ENCODE data around the gene PTPRG.

The PTPRG gene

GRCh38 chr3:62149962-62150361 lies 588.6 kb downstream of the PTPRG start:
- DNase-seq (ENCODE audit: low read depth in 2 of 2): no peak

DNA sequence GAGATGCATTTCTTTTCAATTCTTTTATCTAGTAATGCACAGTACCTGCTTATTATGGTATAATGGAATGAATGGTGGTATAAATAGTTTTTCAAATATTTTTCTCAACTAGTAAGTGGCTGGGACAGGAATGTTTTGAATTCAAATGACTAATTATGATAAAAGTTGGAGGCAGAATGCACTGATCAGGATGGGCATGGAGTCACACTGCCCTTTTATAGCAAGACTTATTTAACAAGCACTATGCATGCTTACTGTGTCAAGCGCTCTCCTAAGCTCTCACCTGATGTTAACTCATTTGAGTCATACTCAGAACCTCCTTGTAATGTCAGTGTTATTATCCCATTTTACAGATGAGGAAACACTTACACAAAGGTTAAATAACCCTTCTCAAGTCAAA lies 590.2 kb downstream of the PTPRG start:
- DNase-seq (ENCODE audit: low read depth in 2 of 2): no peak

- no peak for DNase-seq (ENCODE audit: low read depth in 2 of 2)
These were observed 591.9 kb downstream of the PTPRG start for GRCh38 chr3:62153231-62153630.

DNA sequence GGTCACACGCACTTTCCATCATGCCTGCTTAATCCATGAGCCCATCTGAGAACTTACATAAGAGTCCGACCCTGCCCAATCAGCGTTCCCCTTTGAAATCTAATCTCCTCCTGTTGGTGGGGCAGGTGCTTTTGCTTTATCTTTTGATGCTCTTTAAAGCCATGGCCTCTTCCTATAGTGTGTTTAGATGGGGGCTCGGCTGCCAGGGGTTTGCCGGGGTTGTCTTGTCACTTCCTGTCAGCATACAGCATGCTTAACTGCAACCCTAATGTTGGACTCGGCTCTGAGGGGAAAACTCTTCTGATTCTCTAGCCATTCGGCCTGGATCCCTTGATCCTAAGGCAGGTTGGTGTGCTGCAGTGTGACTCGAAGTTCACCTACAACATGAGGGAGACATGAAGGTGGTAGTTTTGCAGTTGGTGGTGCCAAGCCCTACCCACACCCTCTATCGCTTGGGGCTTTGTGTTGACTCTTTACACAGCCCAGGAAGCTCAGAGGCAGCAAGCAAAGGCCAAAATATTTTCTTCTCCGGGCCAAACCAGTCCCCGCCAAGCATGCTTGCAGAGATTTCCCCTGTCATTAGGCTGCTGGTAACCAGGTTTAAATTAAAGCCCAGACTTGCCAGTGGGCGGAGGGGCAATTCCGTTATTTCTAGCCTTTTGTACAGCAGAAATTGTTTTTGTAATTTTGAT lies 593.2 kb downstream of the PTPRG start:
- no peak for DNase-seq (ENCODE audit: low read depth in 2 of 2)

DNA sequence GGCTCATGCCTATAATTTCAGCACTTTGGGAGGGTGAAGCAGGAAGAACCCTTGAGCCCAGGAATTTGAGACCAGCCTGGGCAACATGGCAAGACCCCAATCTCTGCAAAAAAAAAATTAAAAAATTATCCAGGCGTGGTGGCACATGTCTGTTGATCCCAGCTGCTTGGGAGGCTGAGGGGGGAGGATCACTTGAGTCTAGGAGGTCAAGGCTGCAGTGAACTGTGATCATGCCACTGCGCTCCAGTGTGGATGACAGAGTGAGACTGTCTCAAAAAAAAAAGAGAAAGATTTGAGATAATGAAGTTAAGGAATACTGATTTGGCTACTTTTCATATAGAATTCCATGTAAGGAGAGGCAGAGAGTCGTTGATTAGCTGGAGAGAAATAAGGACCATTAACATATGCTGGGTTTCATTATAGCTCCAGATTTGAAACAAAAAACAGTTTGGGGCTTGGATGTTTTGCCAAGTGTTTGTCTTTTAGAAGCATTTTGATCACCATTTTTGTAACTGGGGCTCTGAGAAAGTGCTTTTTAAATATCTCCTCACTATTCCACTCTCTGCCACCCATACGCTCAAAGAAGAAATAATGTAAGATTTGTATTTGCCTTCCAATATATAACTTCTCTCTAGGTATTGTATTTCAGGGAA lies 597.8 kb downstream of the PTPRG start:
- no peak for DNase-seq (ENCODE audit: low read depth in 2 of 2)

- DNase-seq (ENCODE audit: low read depth in 2 of 2): no peak
These were observed 598.3 kb downstream of the PTPRG start for GRCh38 chr3:62159709-62160092.

DNA sequence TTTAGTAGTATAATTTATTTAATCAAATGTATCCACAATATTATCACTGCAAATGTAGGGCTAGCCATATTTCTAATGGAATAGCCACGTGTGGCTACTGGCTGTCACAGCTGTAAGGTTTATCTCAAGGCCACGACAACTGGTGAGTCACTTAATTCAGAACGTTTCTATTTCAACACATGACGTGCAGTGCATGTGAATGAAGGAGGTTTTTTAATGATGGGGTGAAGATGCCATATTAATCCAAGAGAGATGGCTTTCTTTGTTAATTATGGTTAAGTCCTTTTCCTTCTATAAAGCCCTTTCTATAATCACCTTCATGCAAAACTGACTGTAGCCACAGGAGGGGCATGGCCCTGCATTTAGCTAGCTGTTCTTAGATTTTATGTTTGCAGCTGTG lies 600.0 kb downstream of the PTPRG start:
- DNase-seq (ENCODE audit: low read depth in 2 of 2): no peak

DNA sequence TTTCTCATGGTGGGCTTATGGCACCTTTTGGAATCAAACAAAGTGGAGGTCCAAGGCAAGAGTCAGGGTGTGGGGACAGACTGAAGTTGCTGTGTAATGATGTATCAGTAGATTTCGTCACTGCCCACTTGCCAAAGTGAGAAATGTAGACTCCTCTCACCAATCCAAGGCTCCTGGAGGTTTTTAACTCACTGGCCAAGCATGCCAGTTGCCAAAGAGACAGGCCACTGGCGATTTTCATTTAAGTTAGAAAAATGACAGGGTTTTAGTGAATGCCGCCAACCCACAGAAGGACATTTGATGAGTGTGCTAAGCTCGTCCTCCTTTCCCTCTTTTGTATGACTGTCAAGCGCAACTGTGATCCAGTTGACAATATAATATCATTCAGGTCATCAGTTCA lies 602.8 kb downstream of the PTPRG start:
- DNase-seq (ENCODE audit: low read depth in 2 of 2): no peak

- no peak for DNase-seq (ENCODE audit: low read depth in 2 of 2)
These were observed 603.4 kb downstream of the PTPRG start for GRCh38 chr3:62164746-62165145.

DNA sequence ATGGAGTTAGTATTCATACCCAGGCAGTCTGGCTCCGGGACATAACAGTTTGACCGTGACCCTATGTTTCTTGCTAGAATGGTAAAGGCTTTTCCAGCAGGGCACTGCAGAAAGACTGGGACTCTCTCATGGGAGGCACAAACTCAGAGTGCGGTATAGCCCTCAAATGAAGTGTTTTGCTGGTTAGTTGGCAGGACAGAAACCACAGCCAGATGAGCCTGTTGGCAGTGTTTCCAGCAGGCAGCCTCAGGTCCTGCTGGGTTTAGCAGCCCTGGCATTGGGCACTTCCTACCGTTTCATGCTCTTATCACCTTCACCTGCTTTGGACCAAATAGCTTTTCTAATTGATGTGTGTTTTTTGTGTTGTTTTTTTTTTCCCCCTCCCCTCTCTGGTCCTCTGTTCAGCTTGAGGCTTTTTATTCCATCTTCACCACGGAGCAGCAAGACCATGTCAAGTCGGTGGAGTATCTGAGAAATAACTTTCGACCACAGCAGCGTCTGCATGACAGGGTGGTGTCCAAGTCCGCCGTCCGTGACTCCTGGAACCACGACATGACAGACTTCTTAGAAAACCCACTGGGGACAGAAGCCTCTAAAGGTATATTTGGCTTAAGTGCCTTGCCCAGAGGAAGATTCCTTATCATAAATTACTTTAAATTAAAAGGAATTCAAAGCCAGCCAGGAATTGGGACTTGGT lies 606.3 kb downstream of the PTPRG start:
- no peak for DNase-seq (ENCODE audit: low read depth in 2 of 2)

DNA sequence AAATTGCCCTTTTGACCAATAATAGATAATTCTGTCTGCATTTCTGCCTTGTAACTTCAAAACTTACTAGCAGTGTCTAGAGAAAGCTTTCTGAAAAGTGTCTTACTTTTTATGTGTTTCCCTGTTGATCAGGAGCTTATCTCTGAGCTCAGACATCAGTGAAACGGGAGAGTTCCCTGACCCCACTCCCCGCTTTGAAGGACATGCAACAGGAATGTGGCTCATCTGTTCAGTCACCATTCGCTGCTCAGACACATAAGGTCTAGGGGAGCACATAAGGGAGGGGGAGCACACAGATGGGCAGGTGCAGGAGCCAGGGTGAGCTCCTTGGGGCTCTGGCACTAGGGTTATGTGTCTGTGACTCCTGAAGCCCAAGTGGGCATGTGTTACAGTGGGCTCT lies 607.0 kb downstream of the PTPRG start:
- DNase-seq (ENCODE audit: low read depth in 2 of 2): no peak

- DNase-seq (ENCODE audit: low read depth in 2 of 2): no peak
These were observed 608.7 kb downstream of the PTPRG start for GRCh38 chr3:62169906-62170660.

DNA sequence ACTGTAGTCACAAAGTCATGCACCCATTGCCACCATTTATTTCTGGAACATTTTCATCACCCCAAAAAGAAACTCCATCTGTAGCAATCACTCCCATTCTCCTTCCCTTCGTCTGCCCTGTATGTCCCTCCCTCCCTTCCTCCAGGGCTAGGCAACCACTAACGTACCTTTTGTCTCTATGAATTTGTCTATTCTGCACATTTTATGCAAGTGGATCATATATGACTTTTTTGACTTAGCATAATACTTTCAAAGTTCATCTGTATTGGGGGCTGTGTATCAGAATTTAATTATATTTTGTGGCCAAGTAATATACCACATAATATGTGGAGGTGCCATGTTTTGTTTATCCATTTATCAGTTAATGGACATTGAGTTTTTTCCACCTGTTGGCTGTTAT lies 610.4 kb downstream of the PTPRG start:
- no peak for DNase-seq (ENCODE audit: low read depth in 2 of 2)

DNA sequence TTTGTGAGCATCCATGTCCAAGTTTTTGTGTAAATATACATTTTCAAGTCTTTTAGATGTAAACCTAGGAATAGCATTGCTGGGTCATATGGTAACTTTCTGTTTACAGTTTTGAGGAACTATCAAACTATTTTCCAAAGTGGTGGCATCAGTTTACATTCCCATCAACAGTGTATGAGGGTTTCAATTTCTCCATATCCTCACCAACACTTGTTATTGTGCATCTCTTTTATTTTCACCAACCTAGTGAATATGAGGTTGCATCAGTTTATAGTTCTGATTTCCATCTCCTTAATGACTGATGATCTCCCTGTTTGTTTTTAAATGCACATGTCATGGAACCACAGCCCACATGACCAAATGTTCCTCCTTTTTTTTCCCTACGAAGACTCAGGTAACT lies 610.8 kb downstream of the PTPRG start:
- DNase-seq (ENCODE audit: low read depth in 2 of 2): no peak

- DNase-seq (ENCODE audit: low read depth in 2 of 2): no peak
These were observed 612.7 kb downstream of the PTPRG start for GRCh38 chr3:62173939-62174515.

DNA sequence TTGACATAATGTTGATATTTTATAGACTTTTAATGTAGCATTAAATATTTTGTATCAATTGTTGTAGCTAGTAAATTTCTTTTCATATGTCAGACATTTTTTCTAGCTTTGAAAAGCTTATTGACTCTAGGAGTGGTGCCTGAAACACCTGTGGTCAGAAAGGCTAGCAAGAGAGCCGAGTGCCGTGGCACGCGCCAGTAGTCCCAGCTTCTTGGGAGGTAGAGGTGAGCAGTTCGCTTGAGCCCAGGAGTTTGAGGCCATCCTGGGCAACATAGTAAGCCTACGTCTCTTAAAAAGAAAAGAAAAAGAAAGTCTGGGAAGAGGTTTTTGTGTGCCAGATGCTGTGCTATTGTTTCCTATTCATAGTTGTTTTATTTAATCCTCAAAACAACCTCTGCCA lies 613.8 kb downstream of the PTPRG start:
- DNase-seq (ENCODE audit: low read depth in 2 of 2): no peak

GRCh38 chr3:62178032-62178431 lies 616.7 kb downstream of the PTPRG start:
- no peak for DNase-seq (ENCODE audit: low read depth in 2 of 2)

DNA sequence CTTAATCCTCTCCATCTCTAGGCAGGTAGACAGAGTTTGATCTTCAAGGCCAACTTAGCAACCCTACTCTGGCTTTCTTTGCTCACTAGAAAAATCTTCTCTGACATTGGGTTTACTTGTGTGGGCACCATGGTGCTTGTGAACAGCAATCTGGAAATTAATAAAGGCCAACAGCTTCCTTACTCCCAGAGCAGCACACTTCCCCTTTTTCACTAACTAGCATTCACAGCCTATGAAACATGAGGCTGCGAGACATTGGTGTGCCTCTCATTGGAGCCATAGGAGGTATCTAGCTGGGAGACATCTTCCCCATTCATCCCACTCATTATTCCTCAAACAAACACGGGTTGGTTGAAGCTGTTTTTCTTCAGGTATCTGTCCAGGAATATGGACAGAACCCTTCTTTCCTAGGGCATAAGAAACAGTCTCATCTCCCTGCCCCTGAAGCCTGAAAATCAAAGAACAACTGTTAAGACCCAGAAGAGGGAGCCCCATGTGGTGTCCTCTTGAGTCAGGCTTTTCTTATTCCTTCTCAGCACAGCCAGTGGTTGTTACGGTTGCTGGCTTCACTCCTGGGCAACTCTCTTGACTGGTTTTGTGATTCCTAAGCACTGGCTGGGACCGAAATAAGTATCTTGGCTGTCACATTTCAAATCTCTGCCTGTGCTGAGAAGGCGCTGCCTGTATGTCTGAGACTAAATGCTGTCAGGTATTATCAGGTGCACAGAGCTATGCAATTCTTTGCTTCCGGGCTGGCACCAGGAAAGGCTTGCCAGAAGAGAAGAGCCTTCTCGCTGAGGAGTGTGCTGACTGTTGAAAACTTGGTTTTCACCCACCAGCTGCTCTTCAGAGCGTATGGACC lies 617.6 kb downstream of the PTPRG start:
- no peak for DNase-seq (ENCODE audit: low read depth in 2 of 2)

GRCh38 chr3:62180514-62180913 lies 619.1 kb downstream of the PTPRG start:
- DNase-seq (ENCODE audit: low read depth in 2 of 2): no peak

GRCh38 chr3:62183087-62183486 lies 621.7 kb downstream of the PTPRG start:
- DNase-seq (ENCODE audit: low read depth in 2 of 2): no peak

DNA sequence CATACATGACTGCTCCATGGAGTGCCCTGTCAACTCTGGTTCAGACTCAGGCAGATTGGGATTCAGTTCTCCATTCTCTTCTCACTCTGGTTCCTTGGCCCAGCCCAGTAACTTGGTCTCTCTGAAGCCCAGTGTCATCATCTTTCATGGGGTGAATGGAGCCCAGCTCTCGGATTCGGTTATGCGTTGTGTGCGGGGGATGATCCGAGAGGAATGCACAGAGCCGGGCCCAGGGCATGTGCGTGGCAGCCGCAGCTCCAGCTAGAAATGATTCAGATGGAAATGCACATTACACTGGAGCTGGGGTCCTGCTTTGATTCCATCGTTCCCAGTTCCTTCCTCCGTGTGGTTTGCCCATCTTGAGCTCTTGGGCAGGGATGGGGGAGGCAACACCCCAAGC lies 622.6 kb downstream of the PTPRG start:
- no peak for DNase-seq (ENCODE audit: low read depth in 2 of 2)

Data from stimulated activated CD8-positive, alpha-beta memory T cell treated with anti-CD3 and anti-CD28 coated beads, Interleukin-15, amount 100 ng/mL, for 48 hours (primary cell).